IPS DF 6.9 (cell line): Measurements from ENCODE around the gene IGF2BP2.

ENCODE experiments used
- DNase-seq: peaks from one replicate; pipeline ENCODE4 v3.0.0-alpha.2; 2013; ENCODE audit warnings: low read depth, low spot score
- H3K27ac ChIP-seq: one replicate; pipeline ENCODE4 v1.5.1; 2013; ENCODE audit warnings: low read length, control low read depth
- H3K27me3 ChIP-seq: 2 replicates; pipeline ENCODE4 v1.6.1; 2013; ENCODE audit warnings: mild to moderate bottlenecking, low read length; ENCODE audit not compliant: control insufficient read depth, insufficient read depth
- H3K36me3 ChIP-seq: 2 replicates; pipeline ENCODE4 v1.6.1; 2013; ENCODE audit warnings: low read length; ENCODE audit not compliant: control insufficient read depth, insufficient read depth
- H3K4me1 ChIP-seq: 2 replicates; pipeline ENCODE4 v1.6.1; 2013; ENCODE audit warnings: low read length; ENCODE audit not compliant: control insufficient read depth, insufficient read depth
- H3K4me3 ChIP-seq: 2 replicates; pipeline ENCODE4 v1.5.1; 2013; ENCODE audit warnings: mild to moderate bottlenecking, low read length
- H3K9me3 ChIP-seq: 2 replicates; pipeline ENCODE4 v1.6.1; 2013; ENCODE audit warnings: low read length, inconsistent platforms; ENCODE audit not compliant: control insufficient read depth, insufficient read depth
- WGBS: extraction: QIAGEN DNeasy Blood & Tissue Kit; methylation state at CpG from one replicate; pipeline ENCODE4 v1.1.7; 2013; ENCODE audit warnings: mixed read lengths, missing lambda C conversion rate; ENCODE audit not compliant: insufficient read length, insufficient coverage; 5-methylcytosine and 5-hydroxymethylcytosine counted together

The IGF2BP2 gene

GRCh38 chr3:185824051-185825005 lies 514 bp downstream of the IGF2BP2 start:
- H3K27ac ChIP-seq: no peak overlapping the region
- WGBS: no CpG with 5 or more reads among the region's 89 CpGs
- 0 out of 2 replicates have a peak, but pooled peaks cover 2% of the 10 kb centered on the region for H3K27me3 ChIP-seq
- no peak for DNase-seq
- peaks cover 5% of the 10 kb centered on the region; the same call in 1 of the 2 replicates for H3K4me1 ChIP-seq
- H3K36me3 ChIP-seq: peaks cover 2% of the 10 kb centered on the region; the same call in 1 of the 2 replicates
- H3K9me3 ChIP-seq: no peaks in the 10 kb centered on the region
- H3K4me3 ChIP-seq: peak overlapping the region; percentile 90

GRCh38 chr3:185823078-185824044 lies 1.5 kb downstream of the IGF2BP2 start:
- Histone ChIP-seq H3K27me3 (0 out of 2 replicates have a peak, but pooled peaks cover 2% of the 10 kb centered on the region), H3K27ac (no peak overlapping the region), H3K36me3 (no peaks in the 10 kb centered on the region; the same call in 1 of the 2 replicates), H3K4me3 (peak overlapping the region; percentile 90), H3K4me1 (peaks cover 5% of the 10 kb centered on the region; the same call in 1 of the 2 replicates), H3K9me3 (no peaks in the 10 kb centered on the region)
- no peak for DNase-seq
- WGBS: no CpG with 5 or more reads among the region's 84 CpGs

GRCh38 chr3:185822221-185823000 lies 2.4 kb downstream of the IGF2BP2 start:
- H3K27ac ChIP-seq: no peak overlapping the region
- no CpG with 5 or more reads among the region's 9 CpGs for WGBS
- peaks cover 8% of the 10 kb centered on the region; the same call in 1 of the 2 replicates for H3K4me1 ChIP-seq
- 0 out of 2 replicates have a peak, but pooled peaks cover 2% of the 10 kb centered on the region for H3K27me3 ChIP-seq
- no peaks in the 10 kb centered on the region; the same call in 1 of the 2 replicates for H3K36me3 ChIP-seq
- no peaks in the 10 kb centered on the region for H3K9me3 ChIP-seq
- no peak for DNase-seq
- H3K4me3 ChIP-seq: peak overlapping the region; percentile 29; the same call in 1 of the 2 replicates

GRCh38 chr3:185820973-185821758 lies 3.7 kb downstream of the IGF2BP2 start:
- DNase-seq: no peak
- Histone ChIP-seq H3K4me1 (peaks cover 3% of the 10 kb centered on the region; the same call in 1 of the 2 replicates), H3K27ac (no peak overlapping the region), H3K27me3 (no peaks in the 10 kb centered on the region), H3K36me3 (no peaks in the 10 kb centered on the region), H3K9me3 (no peaks in the 10 kb centered on the region), H3K4me3 (no peak overlapping the region)
- WGBS: no CpG with 5 or more reads among the region's 6 CpGs

- Histone ChIP-seq H3K9me3 (no peaks in the 10 kb centered on the region), H3K4me3 (no peak overlapping the region), H3K36me3 (no peaks in the 10 kb centered on the region), H3K27me3 (no peaks in the 10 kb centered on the region), H3K4me1 (peaks cover 7% of the 10 kb centered on the region; the same call in 1 of the 2 replicates), H3K27ac (no peak overlapping the region)
- no peak for DNase-seq
These were observed 6.5 kb downstream of the IGF2BP2 start for GRCh38 chr3:185818267-185818875.

- H3K27me3 ChIP-seq: no peaks in the 10 kb centered on the region
- WGBS: no CpG with 5 or more reads among the region's 11 CpGs
- H3K4me1 ChIP-seq: peaks cover 11% of the 10 kb centered on the region; the same call in 1 of the 2 replicates
- no peak overlapping the region for H3K4me3 ChIP-seq
- H3K36me3 ChIP-seq: no peaks in the 10 kb centered on the region
- no peak for DNase-seq
- H3K27ac ChIP-seq: no peak overlapping the region
- H3K9me3 ChIP-seq: no peaks in the 10 kb centered on the region
These were observed 9.2 kb downstream of the IGF2BP2 start for GRCh38 chr3:185815391-185816282.

- Histone ChIP-seq H3K4me1 (peaks cover 11% of the 10 kb centered on the region; the same call in 1 of the 2 replicates), H3K27me3 (no peaks in the 10 kb centered on the region), H3K9me3 (no peaks in the 10 kb centered on the region), H3K36me3 (no peaks in the 10 kb centered on the region), H3K27ac (no peak overlapping the region), H3K4me3 (no peak overlapping the region)
- WGBS: no CpG with 5 or more reads among the region's 4 CpGs
- DNase-seq: no peak
These were observed 11.1 kb downstream of the IGF2BP2 start for GRCh38 chr3:185813691-185814215.

- Histone ChIP-seq H3K27ac (no peak overlapping the region), H3K4me3 (no peak overlapping the region), H3K27me3 (no peaks in the 10 kb centered on the region), H3K4me1 (peaks cover 9% of the 10 kb centered on the region; the same call in 1 of the 2 replicates), H3K9me3 (no peaks in the 10 kb centered on the region), H3K36me3 (no peaks in the 10 kb centered on the region)
- no CpG with 5 or more reads among the region's 2 CpGs for WGBS
- DNase-seq: no peak
These were observed 11.6 kb downstream of the IGF2BP2 start for GRCh38 chr3:185813205-185813604.
